HCT116 (cell line): ENCODE results near the gene WSCD1. TPM values are rescaled to one million over a fixed set of nuclear protein-coding genes. Genes with fewer than 3 reads are reported as not detected.

Experiments used
- ATAC-seq: fragments of 200-7000 bp; cut with Tn5 transposase; 2 replicates; pipeline ENCODE4 v1.9.1; 2020; ENCODE audit warnings: mild to moderate bottlenecking, moderate library complexity
- BruUV-seq: library from RNA; stranded (reverse); fragments of 400-500 nt; replicated peaks from 2 replicates; lab custom pipeline; 2021; lab: Mats Ljungman, UMichigan
- CTCF ChIA-PET: fragments of 300-600 bp; sonication (Branson Sonifier 250); formaldehyde crosslinking; loops from one replicate; lab custom pipeline; 2021; ENCODE audit warnings: antibody characterized with exemption; lab: Charles Lee
- POLR2A ChIA-PET: fragments of 300-600, 350-600 bp; sonication (Branson Sonifier 250); formaldehyde crosslinking; loops from one replicate; lab custom pipeline; 2021; ENCODE audit warnings: antibody characterized with exemption; lab: Charles Lee
- RAD21 ChIA-PET, 2 experiments: fragments of 300-600 bp; sonication (Branson Sonifier 250); formaldehyde crosslinking; loops; one replicate each; lab custom pipeline; 2023; ENCODE audit warnings: low total read pairs in 2 of 2; ENCODE audit not compliant: uncharacterized antibody in 2 of 2, unreplicated experiment in 2 of 2, low non-redundant PET in 1 of 2; lab: Charles Lee
- DNase-seq: peaks from one replicate; pipeline ENCODE4 v3.0.0-alpha.2; 2010; ENCODE audit warnings: low read depth, low spot score
- H2AFZ ChIP-seq: fragments of 200-600 bp; shearing (Covaris generic), sonication (generic); 2 replicates; pipeline ENCODE4 v1.6.1; 2017; ENCODE audit warnings: low read depth, mixed run types, mixed read lengths, antibody characterized with exemption, low read length; ENCODE audit not compliant: poor library complexity, severe bottlenecking
- H3K27ac ChIP-seq: 2 replicates; pipeline ENCODE4 v1.5.1; 2012; ENCODE audit warnings: low read depth, low read length
- H3K27me3 ChIP-seq: fragments of 200-600 bp; sonication (generic); 2 replicates; pipeline ENCODE4 v1.6.1; 2016; ENCODE audit warnings: mixed run types, low read length, mixed read lengths; ENCODE audit not compliant: insufficient read depth
- H3K36me3 ChIP-seq, 2 experiments: fragments of 200-500 bp in 1 of 2; fragments of 200-600 bp in 1 of 2; sonication (Bioruptor generic) in 1 of 2; sonication (generic) in 1 of 2; 2 replicates each; pipeline versions ENCODE4 v1.5.1 to v1.6.1; 2014 to 2016; ENCODE audit warnings: low read length in 2 of 2, inconsistent platforms in 1 of 2, mixed read lengths in 1 of 2, mixed run types in 1 of 2; ENCODE audit not compliant: insufficient read depth in 2 of 2, control insufficient read depth in 1 of 2
- H3K4me1 ChIP-seq, 2 experiments: fragments of 200-600 bp in 1 of 2; sonication (generic) in 1 of 2; 2 replicates each; pipeline versions ENCODE4 v1.5.1 to v1.6.1; 2012 to 2017; ENCODE audit warnings: low read length in 2 of 2, inconsistent platforms in 1 of 2, mild to moderate bottlenecking in 1 of 2, mixed read lengths in 1 of 2, mixed run types in 1 of 2, moderate library complexity in 1 of 2; ENCODE audit not compliant: insufficient read depth in 2 of 2, control insufficient read depth in 1 of 2
- H3K4me2 ChIP-seq: fragments of 200-600 bp; sonication (generic); 2 replicates; pipeline ENCODE4 v1.6.1; 2017; ENCODE audit warnings: mixed run types, low read length, mixed read lengths
- H3K4me3 ChIP-seq, 2 experiments: fragments of 200-600 bp in 1 of 2; sonication (generic) in 1 of 2; replicated peaks in 1 of 2; 2 replicates each; pipeline ENCODE4 v1.5.1; 2011 to 2016; ENCODE audit warnings: low read length in 2 of 2, control low read depth in 1 of 2, low read depth in 1 of 2, mild to moderate bottlenecking in 1 of 2, mixed read lengths in 1 of 2, mixed run types in 1 of 2
- H3K79me2 ChIP-seq: fragments of 200-600 bp; sonication (generic); 2 replicates; pipeline ENCODE4 v1.6.1; 2017; ENCODE audit warnings: mild to moderate bottlenecking, mixed run types, low read length, moderate library complexity, mixed read lengths; ENCODE audit not compliant: insufficient read depth
- H3K9ac ChIP-seq: fragments of 200-600 bp; sonication (generic); 2 replicates; pipeline ENCODE4 v1.6.1; 2016; ENCODE audit warnings: low read length, mixed read lengths
- H3K9me2 ChIP-seq: fragments of 200-600 bp; sonication (generic), shearing (Covaris generic); 2 replicates; pipeline ENCODE4 v1.6.1; 2017; ENCODE audit warnings: mixed run types, mild to moderate bottlenecking, moderate library complexity; ENCODE audit not compliant: insufficient read depth
- H3K9me3 ChIP-seq, 2 experiments: fragments of 200-500 bp in 1 of 2; fragments of 200-600 bp in 1 of 2; sonication (Bioruptor generic) in 1 of 2; sonication (generic) in 1 of 2; 2 replicates each; pipeline ENCODE4 v1.6.1; 2014 to 2017; ENCODE audit warnings: low read length in 2 of 2, mixed read lengths in 2 of 2, inconsistent platforms in 1 of 2, low read depth in 1 of 2, mild to moderate bottlenecking in 1 of 2, mixed run types in 1 of 2, moderate library complexity in 1 of 2; ENCODE audit not compliant: control insufficient read depth in 1 of 2, insufficient read depth in 1 of 2
- H4K20me1 ChIP-seq: fragments of 200-600 bp; sonication (generic), shearing (Covaris generic); 2 replicates; pipeline ENCODE4 v1.6.1; 2017; ENCODE audit warnings: mixed run types, mild to moderate bottlenecking, moderate library complexity; ENCODE audit not compliant: insufficient read depth
- ATF3 ChIP-seq: IDR thresholded peaks from 2 replicates; pipeline ENCODE4 v1.6.1; 2012
- CEBPB ChIP-seq: IDR thresholded peaks from 2 replicates; pipeline ENCODE4 v1.6.1; 2012; ENCODE audit warnings: low read depth
- EZH2 ChIP-seq: fragments of 200-600 bp; sonication (generic); IDR thresholded peaks from 2 replicates; pipeline ENCODE4 v1.6.1; 2017; ENCODE audit warnings: antibody characterized with exemption, mixed run types
- JUND ChIP-seq: IDR thresholded peaks from 2 replicates; pipeline ENCODE4 v1.6.1; 2012
- MAX ChIP-seq: IDR thresholded peaks from 2 replicates; pipeline ENCODE4 v1.6.1; 2012
- RAD21 ChIP-seq: IDR thresholded peaks from 2 replicates; pipeline ENCODE4 v1.6.1; 2012; ENCODE audit warnings: low read depth, mild to moderate bottlenecking
- ZBTB33 ChIP-seq: IDR thresholded peaks from 2 replicates; pipeline ENCODE4 v1.6.1; 2011; ENCODE audit warnings: mild to moderate bottlenecking, low read length, moderate library complexity; ENCODE audit not compliant: insufficient replicate concordance; ENCODE audit errors: extremely low read depth
- ZNF274 ChIP-seq: fragments of 200-500 bp; sonication (Bioruptor generic); IDR thresholded peaks from 2 replicates; pipeline ENCODE4 v1.6.1; 2014; ENCODE audit warnings: mild to moderate bottlenecking, low read depth, low read length, inconsistent platforms
- intact Hi-C: fragments of 100-400 bp; cut with micrococcal nuclease; formaldehyde crosslinking; loops from 2 replicates; pipeline ENCODE4 v1.10.0; 2022
- total RNA-seq: library from RNA; stranded (reverse); gene quantifications from one replicate; pipeline ENCODE4 v1.2.1, GENCODE V29; 2021; ENCODE audit not compliant: unreplicated experiment
- TF ChIP-seq, protein P1 (sequence below), 3 experiments: fragments of 200-600 bp in 1 of 3; sonication (generic) in 1 of 3; IDR thresholded peaks in 2 of 3; conservative IDR thresholded peaks in 1 of 3; 2 replicates each; pipeline ENCODE4 v1.5.1; 2012 to 2017; ENCODE audit warnings: low read depth in 2 of 3, low read length in 2 of 3, antibody characterized with exemption in 1 of 3, borderline replicate concordance in 1 of 3, control low read depth in 1 of 3, mild to moderate bottlenecking in 1 of 3, mixed read lengths in 1 of 3, mixed run types in 1 of 3, moderate library complexity in 1 of 3; ENCODE audit not compliant: insufficient read depth in 1 of 3

The WSCD1 gene
- total RNA-seq, 1 experiment from 2014 or later, result 0.15 TPM

DNA sequence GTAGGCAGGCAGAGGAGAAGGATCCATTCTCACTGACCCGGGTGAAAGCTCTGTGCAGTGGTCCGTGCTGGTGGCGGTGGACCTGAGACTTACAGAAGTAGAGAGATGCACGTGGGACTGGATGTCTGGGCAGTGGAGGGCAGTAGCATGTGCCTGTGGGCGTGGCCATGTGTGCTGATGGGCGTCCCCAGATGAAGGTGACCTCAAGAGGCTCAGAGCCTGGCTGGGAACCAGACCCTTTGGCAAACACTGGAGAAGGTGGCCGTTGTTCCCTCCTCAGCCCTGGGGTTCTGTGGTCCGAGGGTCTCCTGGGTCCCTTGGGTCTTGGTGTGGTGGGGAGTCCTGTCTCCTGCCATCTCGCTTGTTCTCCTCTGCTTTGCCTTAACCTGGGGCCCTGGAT is 15.6 kb downstream of the WSCD1 start:
- Histone ChIP-seq H3K9me3 (no peaks in the 10 kb centered on the region), H3K9ac (no peak overlapping the region), H3K4me1 (no peaks in the 10 kb centered on the region), H3K4me3 (no peak overlapping the region), H3K79me2 (no peaks in the 10 kb centered on the region), H3K4me2 (no peak overlapping the region), H3K27me3 (no peaks in the 10 kb centered on the region; the same call in 1 of the 2 replicates), H3K9me2 (no peaks in the 10 kb centered on the region), H2AFZ (no peak overlapping the region), H3K36me3 (no peaks in the 10 kb centered on the region), H3K27ac (no peak overlapping the region), H4K20me1 (no peaks in the 10 kb centered on the region)
- ATAC-seq, result peak; percentile 78
- DNase-seq, result no peak
- no TSS peak for BruUV-seq
- POLR2A ChIA-PET, result no interaction called here
- intact Hi-C loops, result no loop called here
- CTCF ChIA-PET, result no interaction called here
- no peak for TF ChIP-seq ATF3
- TF ChIP-seq, protein P1, sequence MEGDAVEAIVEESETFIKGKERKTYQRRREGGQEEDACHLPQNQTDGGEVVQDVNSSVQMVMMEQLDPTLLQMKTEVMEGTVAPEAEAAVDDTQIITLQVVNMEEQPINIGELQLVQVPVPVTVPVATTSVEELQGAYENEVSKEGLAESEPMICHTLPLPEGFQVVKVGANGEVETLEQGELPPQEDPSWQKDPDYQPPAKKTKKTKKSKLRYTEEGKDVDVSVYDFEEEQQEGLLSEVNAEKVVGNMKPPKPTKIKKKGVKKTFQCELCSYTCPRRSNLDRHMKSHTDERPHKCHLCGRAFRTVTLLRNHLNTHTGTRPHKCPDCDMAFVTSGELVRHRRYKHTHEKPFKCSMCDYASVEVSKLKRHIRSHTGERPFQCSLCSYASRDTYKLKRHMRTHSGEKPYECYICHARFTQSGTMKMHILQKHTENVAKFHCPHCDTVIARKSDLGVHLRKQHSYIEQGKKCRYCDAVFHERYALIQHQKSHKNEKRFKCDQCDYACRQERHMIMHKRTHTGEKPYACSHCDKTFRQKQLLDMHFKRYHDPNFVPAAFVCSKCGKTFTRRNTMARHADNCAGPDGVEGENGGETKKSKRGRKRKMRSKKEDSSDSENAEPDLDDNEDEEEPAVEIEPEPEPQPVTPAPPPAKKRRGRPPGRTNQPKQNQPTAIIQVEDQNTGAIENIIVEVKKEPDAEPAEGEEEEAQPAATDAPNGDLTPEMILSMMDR (IDR thresholded peaks at IDR 0.05 in 2 of 3, conservative IDR thresholded peaks at IDR 0.05 in 1 of 3; ENCODE audit: borderline replicate concordance in 1 of 3, insufficient read depth in 1 of 3, low read depth in 2 of 3, low read length in 2 of 3), result no peak
- no peak for TF ChIP-seq JUND
- no peak for TF ChIP-seq RAD21
- no peak for TF ChIP-seq EZH2
- TF ChIP-seq CEBPB, result no peak
- no peak; the same call in 1 of the 2 replicates for TF ChIP-seq MAX
- no peak for TF ChIP-seq ZBTB33
- no peak for TF ChIP-seq ZNF274
- RAD21 ChIA-PET, result no interaction called here
